BLaER1 (cell line): ENCODE results near the gene PTPRN2.
A peak's percentile ranks its signal among the peaks of the same experiment; 100 is the strongest.

Experiments used
- H3K27ac ChIP-seq: shearing (Covaris generic); formaldehyde crosslinking; 2 replicates; pipeline ENCODE4 v1.8.1; 2022
- H3K27me3 ChIP-seq: shearing (Covaris generic); formaldehyde crosslinking; 2 replicates; pipeline ENCODE4 v1.8.1; 2022
- H3K36me3 ChIP-seq: shearing (Covaris generic); formaldehyde crosslinking; 2 replicates; pipeline ENCODE4 v1.8.1; 2022
- H3K4me1 ChIP-seq: shearing (Covaris generic); formaldehyde crosslinking; 2 replicates; pipeline ENCODE4 v1.8.1; 2022
- H3K4me2 ChIP-seq: shearing (Covaris generic); formaldehyde crosslinking; 2 replicates; pipeline ENCODE4 v1.8.1; 2022
- H3K4me3 ChIP-seq: shearing (Covaris generic); formaldehyde crosslinking; 2 replicates; pipeline ENCODE4 v1.8.1; 2022
- H3K9ac ChIP-seq: shearing (Covaris generic); formaldehyde crosslinking; 2 replicates; pipeline ENCODE4 v1.8.1; 2022
- H3K9me3 ChIP-seq: shearing (Covaris generic); formaldehyde crosslinking; 2 replicates; pipeline ENCODE4 v1.8.1; 2022
- H4K20me1 ChIP-seq: shearing (Covaris generic); formaldehyde crosslinking; 2 replicates; pipeline ENCODE4 v1.8.1; 2022
- Cebpa-rat ChIP-seq: shearing (Covaris generic); IDR thresholded peaks from 2 replicates; pipeline ENCODE4 v1.8.1; 2022

The PTPRN2 gene

GRCh38 chr7:157684909-157685429 is 902.7 kb downstream of the PTPRN2 start:
- Histone ChIP-seq H3K27ac (no peak overlapping the region), H3K9ac (no peak overlapping the region), H3K27me3 (peaks cover 100% of the 10 kb centered on the region), H3K4me2 (peak overlapping the region; percentile 29; the same call in 1 of the 2 replicates), H4K20me1 (peaks cover 74% of the 10 kb centered on the region), H3K9me3 (no peaks in the 10 kb centered on the region), H3K4me1 (peaks cover 7% of the 10 kb centered on the region), H3K36me3 (no peaks in the 10 kb centered on the region), H3K4me3 (0 out of 2 replicates have a peak overlapping the region, but pooled peaks have one; percentile 17)
- TF ChIP-seq Cebpa-rat, result no peak

- no peak overlapping the region for H3K9ac ChIP-seq
- H3K9me3 ChIP-seq, result no peaks in the 10 kb centered on the region
- H3K27me3 ChIP-seq, result peaks cover 100% of the 10 kb centered on the region
- H3K4me2 ChIP-seq, result peak overlapping the region; percentile 29; the same call in 1 of the 2 replicates
- H3K36me3 ChIP-seq, result no peaks in the 10 kb centered on the region
- 0 out of 2 replicates have a peak overlapping the region, but pooled peaks have one; percentile 17 for H3K4me3 ChIP-seq
- H3K4me1 ChIP-seq, result peaks cover under 1% of the 10 kb centered on the region
- TF ChIP-seq Cebpa-rat, result no peak
- H3K27ac ChIP-seq, result no peak overlapping the region
- peaks cover 74% of the 10 kb centered on the region for H4K20me1 ChIP-seq
These were observed 903.3 kb downstream of the PTPRN2 start for GRCh38 chr7:157684157-157684908.

- no peak overlapping the region for H3K27ac ChIP-seq
- H4K20me1 ChIP-seq, result peaks cover 68% of the 10 kb centered on the region
- H3K4me1 ChIP-seq, result peaks cover 1% of the 10 kb centered on the region
- peaks cover 100% of the 10 kb centered on the region for H3K27me3 ChIP-seq
- no peak for TF ChIP-seq Cebpa-rat
- H3K9ac ChIP-seq, result no peak overlapping the region
- no peaks in the 10 kb centered on the region for H3K9me3 ChIP-seq
- no peaks in the 10 kb centered on the region for H3K36me3 ChIP-seq
- H3K4me2 ChIP-seq, result no peak overlapping the region
- no peak overlapping the region for H3K4me3 ChIP-seq
These were observed 903.9 kb downstream of the PTPRN2 start for GRCh38 chr7:157683747-157684156.

- peaks cover 62% of the 10 kb centered on the region for H4K20me1 ChIP-seq
- H3K27me3 ChIP-seq, result peaks cover 100% of the 10 kb centered on the region
- no peaks in the 10 kb centered on the region for H3K36me3 ChIP-seq
- no peak overlapping the region for H3K4me3 ChIP-seq
- no peak overlapping the region for H3K9ac ChIP-seq
- H3K9me3 ChIP-seq, result no peaks in the 10 kb centered on the region
- no peak overlapping the region for H3K4me2 ChIP-seq
- H3K27ac ChIP-seq, result no peak overlapping the region
- TF ChIP-seq Cebpa-rat, result no peak
- H3K4me1 ChIP-seq, result peaks cover 7% of the 10 kb centered on the region
These were observed 904.5 kb downstream of the PTPRN2 start for GRCh38 chr7:157682946-157683746.

GRCh38 chr7:157682064-157682945 is 905.3 kb downstream of the PTPRN2 start:
- Histone ChIP-seq H3K9me3 (no peaks in the 10 kb centered on the region), H3K36me3 (no peaks in the 10 kb centered on the region), H3K27me3 (peaks cover 100% of the 10 kb centered on the region), H3K4me2 (no peak overlapping the region), H3K4me3 (no peak overlapping the region), H3K27ac (no peak overlapping the region), H4K20me1 (peaks cover 54% of the 10 kb centered on the region), H3K4me1 (peaks cover 16% of the 10 kb centered on the region), H3K9ac (no peak overlapping the region)
- TF ChIP-seq Cebpa-rat, result no peak

GRCh38 chr7:157679607-157680006 is 908.0 kb downstream of the PTPRN2 start:
- H3K9ac ChIP-seq, result no peak overlapping the region
- no peak overlapping the region for H3K4me3 ChIP-seq
- H3K4me1 ChIP-seq, result peaks cover 43% of the 10 kb centered on the region
- peaks cover 95% of the 10 kb centered on the region for H3K27me3 ChIP-seq
- no peaks in the 10 kb centered on the region for H3K9me3 ChIP-seq
- no peak overlapping the region for H3K4me2 ChIP-seq
- peaks cover 27% of the 10 kb centered on the region for H4K20me1 ChIP-seq
- H3K36me3 ChIP-seq, result no peaks in the 10 kb centered on the region
- no peak for TF ChIP-seq Cebpa-rat
- H3K27ac ChIP-seq, result no peak overlapping the region

- no peak overlapping the region for H3K4me3 ChIP-seq
- H3K9me3 ChIP-seq, result no peaks in the 10 kb centered on the region
- H3K4me1 ChIP-seq, result peaks cover 54% of the 10 kb centered on the region
- H3K27ac ChIP-seq, result no peak overlapping the region
- H3K27me3 ChIP-seq, result peaks cover 85% of the 10 kb centered on the region
- H3K4me2 ChIP-seq, result peak overlapping the region; percentile 36
- no peaks in the 10 kb centered on the region for H3K36me3 ChIP-seq
- H4K20me1 ChIP-seq, result peaks cover 19% of the 10 kb centered on the region
- H3K9ac ChIP-seq, result no peak overlapping the region
- TF ChIP-seq Cebpa-rat, result no peak
These were observed 909.1 kb downstream of the PTPRN2 start for GRCh38 chr7:157678501-157678900.

GRCh38 chr7:157676456-157677255 is 911.0 kb downstream of the PTPRN2 start:
- Histone ChIP-seq H3K4me2 (peak overlapping the region; percentile 89), H3K36me3 (no peaks in the 10 kb centered on the region), H3K9me3 (no peaks in the 10 kb centered on the region), H3K27me3 (peaks cover 66% of the 10 kb centered on the region), H3K4me3 (peak overlapping the region; percentile 53), H3K4me1 (peaks cover 72% of the 10 kb centered on the region), H3K9ac (0 out of 2 replicates have a peak overlapping the region, but pooled peaks have one; percentile 15), H4K20me1 (peaks cover 6% of the 10 kb centered on the region; the same call in 1 of the 2 replicates), H3K27ac (peak overlapping the region; percentile 8; the same call in 1 of the 2 replicates)
- TF ChIP-seq Cebpa-rat, result no peak
